Ramos (cell line): ENCODE data around the gene MBOAT2.
"Not testable (repeated sequence)": the region's sequence is repeated elsewhere in the genome, so short reads cannot be mapped to it uniquely, and the experiment has no call there.

Source experiments
- in situ Hi-C: fragments of 300-500 bp; cut with MboI; formaldehyde crosslinking; loops from one replicate; pipeline ENCODE4 v1.14.3; 2022; ENCODE audit warnings: low sequenced_read_pairs; ENCODE audit not compliant: unreplicated experiment

The MBOAT2 gene

DNA sequence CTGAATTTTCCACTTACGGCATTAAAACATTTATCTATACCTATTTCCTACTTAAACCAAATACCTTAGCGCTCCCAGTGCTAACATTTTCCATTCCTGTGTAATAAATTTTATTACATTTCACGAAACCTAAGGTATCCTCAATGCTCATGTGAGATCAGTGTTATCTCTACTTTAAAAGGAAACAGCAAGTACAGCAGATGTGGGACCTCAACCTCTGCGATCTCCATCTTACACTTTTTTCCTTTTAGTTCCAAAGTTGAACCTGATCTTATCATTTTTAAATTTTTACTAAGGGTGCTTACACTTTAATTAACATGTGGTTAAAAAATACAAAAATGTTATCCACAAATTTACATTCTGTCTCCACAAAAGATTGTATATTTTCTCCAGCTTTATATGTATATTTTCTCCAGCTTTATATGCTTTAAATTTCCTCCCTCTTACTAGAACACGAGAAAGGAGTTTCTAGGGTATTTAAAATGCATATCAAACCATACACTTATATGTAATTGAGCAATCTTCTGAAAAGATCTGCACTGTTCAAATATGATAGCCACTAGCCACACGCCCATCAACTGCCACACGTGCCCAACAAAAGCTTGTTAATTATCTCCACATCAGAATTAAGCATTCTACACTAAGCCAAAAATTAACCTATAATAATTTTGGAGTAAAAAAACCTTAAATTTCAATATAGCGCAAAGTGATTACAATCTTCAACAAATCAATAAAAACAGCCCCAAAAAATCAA lies 38.1 kb downstream of the MBOAT2 start:
- in situ Hi-C loops, result no loop called here

DNA sequence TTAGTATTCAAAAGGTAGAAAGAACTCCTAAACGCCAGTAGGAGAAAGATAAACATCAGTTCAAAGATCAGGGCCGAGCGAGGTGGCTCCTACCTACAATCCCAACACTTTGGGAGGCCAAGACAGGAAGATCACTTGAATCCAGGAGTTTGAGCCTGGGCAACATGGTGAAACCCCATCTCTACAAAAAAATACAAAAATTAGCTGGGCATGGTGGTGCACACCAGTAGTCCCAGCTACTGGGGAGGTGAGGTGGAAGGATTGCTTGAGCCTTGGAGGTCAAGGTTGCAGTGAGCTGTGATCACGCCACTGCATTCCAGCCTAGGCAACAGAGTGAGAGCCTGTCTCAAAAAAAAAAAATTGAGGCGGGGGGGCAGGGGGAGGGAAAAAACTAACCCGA lies 40.6 kb downstream of the MBOAT2 start:
- in situ Hi-C loops, result no loop called here

DNA sequence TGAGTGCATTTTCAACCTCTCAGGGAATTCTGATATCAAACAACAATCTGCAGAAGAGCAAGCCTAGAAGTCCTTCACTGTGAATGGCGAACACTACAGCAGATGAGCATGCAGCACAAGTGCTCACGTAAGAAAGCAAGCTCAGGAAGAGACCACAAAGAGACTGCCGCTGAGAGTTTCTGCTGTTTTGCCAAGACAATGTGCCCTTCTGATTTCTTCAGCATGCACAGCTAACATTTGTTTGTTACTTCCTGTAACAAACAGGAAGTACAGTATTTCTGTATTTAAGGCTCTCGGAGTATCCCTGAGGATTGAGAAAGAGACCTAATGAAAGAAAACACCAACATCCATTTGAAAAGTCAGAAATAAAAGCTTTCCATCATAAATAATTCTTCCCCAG lies 45.9 kb downstream of the MBOAT2 start:
- in situ Hi-C loops, result no loop called here

DNA sequence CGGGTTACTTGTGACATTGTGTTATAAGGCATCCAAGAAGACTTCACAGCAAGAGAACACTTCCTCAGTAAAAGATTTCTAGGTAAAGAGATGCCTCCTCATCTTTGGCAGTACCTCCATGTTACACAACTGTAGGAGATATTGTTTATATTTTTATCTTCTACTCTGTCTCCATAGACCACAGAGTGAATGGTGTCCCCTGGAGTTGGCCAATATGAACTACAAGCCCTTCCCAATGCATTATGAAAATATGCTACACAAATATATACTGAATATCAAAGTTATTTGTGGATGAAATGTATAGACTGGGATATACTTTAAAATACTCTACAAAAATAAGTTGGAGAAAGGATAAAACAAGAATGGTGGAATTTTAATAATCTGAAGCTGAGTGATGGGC lies 46.7 kb downstream of the MBOAT2 start:
- in situ Hi-C loops, result no loop called here

- in situ Hi-C loops, result no loop called here
Observed at GRCh38 chr2:8954990-8955389, 48.5 kb downstream of the MBOAT2 start.

- in situ Hi-C loops, result no loop called here
Observed at GRCh38 chr2:8953525-8953924, 50.0 kb downstream of the MBOAT2 start.

DNA sequence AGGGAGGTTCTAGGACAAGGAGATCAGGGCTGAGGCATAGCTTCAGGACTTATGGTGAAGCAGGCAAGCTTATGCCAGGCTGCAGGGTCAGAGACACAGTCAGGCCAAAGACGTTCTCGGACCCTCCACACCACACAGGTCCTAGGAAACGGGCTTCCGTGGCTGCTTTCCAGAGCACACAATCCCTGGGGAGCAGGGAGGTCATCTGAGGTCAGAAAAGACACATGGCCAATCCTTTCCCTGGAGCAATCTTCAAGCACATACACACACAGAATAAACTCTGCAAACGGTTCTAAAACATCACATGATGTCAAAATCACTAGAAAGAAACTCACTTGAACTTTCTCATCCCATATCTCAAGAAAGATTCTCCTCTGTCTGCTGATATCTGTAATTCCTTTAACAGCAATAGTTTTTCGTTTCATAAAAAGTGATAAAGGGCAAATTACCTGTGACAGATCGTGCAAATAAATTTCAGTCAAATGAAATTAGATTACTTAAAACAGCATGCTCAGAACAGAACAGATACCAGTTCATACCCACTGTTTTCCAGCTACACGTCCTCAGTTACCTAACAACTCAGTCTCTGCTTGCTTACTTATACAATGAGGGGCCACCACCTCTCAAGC lies 63.9 kb downstream of the MBOAT2 start:
- in situ Hi-C loops, result no loop called here

- in situ Hi-C loops, result no loop called here
Observed at GRCh38 chr2:8938384-8938783, 65.1 kb downstream of the MBOAT2 start.

- in situ Hi-C loops, result no loop called here
Observed at GRCh38 chr2:8935982-8936381, 67.5 kb downstream of the MBOAT2 start.

- in situ Hi-C loops, result no loop called here
Observed at GRCh38 chr2:8934338-8934737, 69.1 kb downstream of the MBOAT2 start.

- in situ Hi-C loops, result no loop called here
Observed at GRCh38 chr2:8932702-8933101, 70.8 kb downstream of the MBOAT2 start.

GRCh38 chr2:8930185-8930584 lies 73.3 kb downstream of the MBOAT2 start:
- in situ Hi-C loops, result not testable (repeated sequence)

DNA sequence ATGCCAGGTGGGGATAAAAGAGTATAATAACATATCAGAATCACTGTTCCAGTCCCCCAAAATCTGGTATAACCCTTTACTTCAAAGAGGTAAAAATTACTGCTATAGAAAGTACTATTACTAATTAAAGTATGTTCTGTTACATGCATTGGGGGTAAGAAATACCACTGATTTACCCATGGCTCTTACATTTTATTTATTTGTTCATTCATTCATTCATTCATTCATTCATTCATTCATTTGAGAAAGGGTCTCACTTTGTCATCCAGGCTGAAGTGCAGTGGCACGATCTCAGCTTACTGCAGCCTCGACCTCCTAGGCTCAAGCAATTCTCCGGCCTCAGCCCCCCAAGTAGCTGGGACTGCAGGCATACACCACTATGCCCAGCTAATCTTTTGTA lies 74.4 kb downstream of the MBOAT2 start:
- in situ Hi-C loops, result no loop called here

DNA sequence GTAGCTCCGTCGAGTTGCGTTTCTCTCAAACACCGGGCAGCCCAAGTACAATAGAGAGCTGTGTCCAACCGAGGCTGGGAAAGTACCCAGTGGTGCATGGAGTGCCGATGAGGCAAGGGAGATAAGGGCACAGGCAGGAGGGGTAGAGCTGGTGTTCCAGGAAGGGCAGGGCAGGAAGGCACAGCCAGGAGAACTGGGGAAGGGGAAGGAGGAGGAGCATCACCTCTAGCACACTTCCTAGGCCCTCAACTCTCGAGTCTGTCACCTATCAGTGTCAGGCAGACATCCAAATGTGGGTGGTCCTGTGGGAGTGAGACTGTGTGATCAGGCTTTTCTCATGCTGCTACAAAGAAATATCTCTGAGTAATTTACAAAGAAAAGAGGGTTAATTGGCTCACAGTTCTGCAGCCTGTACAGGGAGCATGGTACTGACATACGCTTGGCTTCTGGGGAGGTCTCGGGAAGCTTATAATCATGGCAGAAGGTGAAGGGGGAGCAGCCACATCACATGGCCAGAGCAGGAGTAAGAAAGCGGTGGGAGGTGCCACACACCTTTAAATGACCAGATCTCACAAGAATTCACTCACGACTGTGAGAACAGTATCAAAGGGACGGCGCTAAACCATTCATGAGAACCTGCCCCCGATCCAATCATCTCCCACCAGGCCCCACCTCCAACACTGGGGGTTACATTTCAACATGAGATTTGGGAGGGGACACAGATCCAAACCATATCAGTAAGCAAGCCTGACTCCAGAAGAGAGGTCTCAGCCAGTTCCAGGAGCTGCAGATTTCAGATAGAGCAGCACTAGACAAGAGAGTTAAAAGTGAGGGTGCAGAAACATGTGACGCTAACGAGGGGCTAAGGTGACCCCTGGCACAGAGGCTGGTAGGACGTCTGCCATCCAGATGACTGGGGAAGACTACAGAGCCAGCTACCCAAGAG lies 75.7 kb downstream of the MBOAT2 start:
- in situ Hi-C loops, result no loop called here

GRCh38 chr2:8926356-8926755 lies 77.1 kb downstream of the MBOAT2 start:
- in situ Hi-C loops, result no loop called here

GRCh38 chr2:8925411-8925810 lies 78.1 kb downstream of the MBOAT2 start:
- in situ Hi-C loops, result no loop called here

GRCh38 chr2:8923183-8923582 lies 80.3 kb downstream of the MBOAT2 start:
- in situ Hi-C loops, result no loop called here

DNA sequence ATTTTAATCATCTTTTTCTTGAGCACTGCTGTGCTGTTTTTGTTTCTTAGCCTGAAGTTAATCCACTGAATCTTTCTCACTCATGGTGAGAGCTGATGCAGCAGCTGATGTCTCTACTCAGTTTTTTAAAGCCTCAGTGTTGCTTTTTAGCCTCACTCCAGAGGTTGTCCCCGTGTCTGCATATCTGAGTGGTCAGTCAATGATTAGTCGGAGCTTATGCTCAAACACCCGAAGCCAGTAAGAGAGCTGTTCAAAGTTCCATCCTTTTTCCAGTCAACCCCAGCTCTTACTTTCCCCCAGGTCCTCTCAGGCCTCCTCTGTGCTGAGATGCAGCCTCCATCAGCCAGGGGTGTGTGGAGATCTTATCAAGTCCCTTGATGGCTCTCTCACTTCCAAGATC lies 81.1 kb downstream of the MBOAT2 start:
- in situ Hi-C loops, result no loop called here

DNA sequence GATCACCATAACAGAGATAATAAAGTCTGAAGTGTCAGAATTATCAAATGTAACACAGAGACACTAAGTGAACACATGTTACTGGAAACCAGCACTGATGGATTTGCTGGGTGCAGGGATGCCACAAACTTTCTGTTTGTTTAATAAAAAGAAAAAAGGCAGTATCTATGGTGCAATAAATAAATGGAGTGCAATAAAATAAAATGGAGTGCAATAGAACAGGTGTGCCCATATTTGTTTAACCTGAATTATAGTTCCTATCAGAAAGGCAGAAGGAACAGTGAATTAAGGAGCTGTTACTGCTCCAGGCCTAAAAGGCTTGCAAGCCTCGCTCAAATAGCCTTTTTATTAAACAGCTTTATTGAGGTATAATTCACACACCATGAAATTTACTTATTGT lies 85.1 kb downstream of the MBOAT2 start:
- in situ Hi-C loops, result no loop called here

- in situ Hi-C loops, result no loop called here
Observed at GRCh38 chr2:8915941-8916340, 87.5 kb downstream of the MBOAT2 start.

DNA sequence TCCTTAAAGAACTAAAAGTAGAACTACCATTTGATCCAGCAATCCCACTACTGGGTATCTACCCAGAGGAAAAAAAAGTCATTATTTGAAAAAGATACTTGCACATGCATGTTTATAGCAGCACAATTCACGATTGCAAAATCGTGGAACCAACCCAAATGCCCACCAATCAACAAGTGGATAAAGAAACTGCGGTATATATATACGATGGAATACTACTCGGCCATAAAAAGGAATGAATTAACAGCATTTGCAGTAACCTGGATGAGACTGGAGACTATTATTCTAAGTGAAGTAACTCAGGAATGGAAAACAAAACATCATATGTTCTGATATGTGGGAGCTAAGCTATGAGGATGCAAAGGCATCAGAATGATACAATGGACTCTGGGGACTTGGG lies 89.7 kb downstream of the MBOAT2 start:
- in situ Hi-C loops, result not testable (repeated sequence)
